Gastrocnemius medialis (tissue), 4 donors: ENCODE data around the gene CAVIN1.
A peak's percentile ranks its signal among the peaks of the same experiment; 100 is the strongest.

Experiments
- CTCF ChIP-seq, 5 experiments: fragments of 450-650 bp in 3 of 5; fragments of 200-600 bp in 2 of 5; sonication (generic) in 2 of 5; IDR thresholded peaks in 4 of 5; conservative IDR thresholded peaks in 1 of 5; 1 replicate in 4 of 5; 2 replicates in 1 of 5; pipeline ENCODE4 v1.5.1; 2016 to 2019; ENCODE audit warnings: antibody characterized with exemption in 5 of 5, mild to moderate bottlenecking in 3 of 5, moderate library complexity in 3 of 5
- POLR2A ChIP-seq, 2 donors: fragments of 450-650 bp; IDR thresholded peaks; one replicate each; pipeline ENCODE4 v1.6.1; 2017; ENCODE audit warnings: antibody characterized with exemption in 2 of 2, mild to moderate bottlenecking in 2 of 2, moderate library complexity in 2 of 2

GRCh38 chr17:42458497-42459255, 35.6 kb upstream of the CAVIN1 start, which contains the start of gene ATP6V0A1:
- peak in 1 of 5 experiments; percentile 7 for TF ChIP-seq CTCF (IDR thresholded peaks at IDR 0.05 in 4 of 5, conservative IDR thresholded peaks at IDR 0.05 in 1 of 5)
- TF ChIP-seq POLR2A (IDR thresholded peaks at IDR 0.05) = peak; percentile 93 to 94
